HG03060 (cell line): ENCODE measurements around the gene MS4A8.
"Not testable (repeated sequence)": the region's sequence is repeated elsewhere in the genome, so short reads cannot be mapped to it uniquely, and the experiment has no call there.

Experiments used
- ATAC-seq: cut with Tn5 transposase; IDR thresholded peaks from one replicate; pipeline ENCODE4 v1.9.1; 2021; ENCODE audit warnings: low read depth, moderate number of reproducible peaks; ENCODE audit not compliant: unreplicated experiment

MS4A8 gene

DNA sequence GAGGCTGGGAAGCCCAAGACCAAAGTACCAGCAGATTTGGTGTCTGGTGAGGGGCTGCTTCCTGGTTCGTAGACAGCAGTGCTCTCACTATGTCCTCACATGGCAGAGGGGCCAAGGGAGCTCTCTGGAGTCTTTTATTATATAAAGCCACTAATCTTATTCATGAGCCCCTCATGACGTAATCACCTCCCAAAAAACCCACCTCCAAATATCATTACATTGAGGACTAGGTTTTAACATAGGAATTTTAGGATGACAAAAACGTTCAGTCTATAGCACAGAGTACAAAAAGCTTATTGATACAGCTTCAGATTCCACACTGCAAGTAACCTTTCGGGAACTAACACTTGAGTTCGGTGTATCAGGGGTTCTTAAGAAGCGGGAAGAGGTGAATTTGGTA, 21.0 kb downstream of the MS4A8 start:
- no peak for ATAC-seq

DNA sequence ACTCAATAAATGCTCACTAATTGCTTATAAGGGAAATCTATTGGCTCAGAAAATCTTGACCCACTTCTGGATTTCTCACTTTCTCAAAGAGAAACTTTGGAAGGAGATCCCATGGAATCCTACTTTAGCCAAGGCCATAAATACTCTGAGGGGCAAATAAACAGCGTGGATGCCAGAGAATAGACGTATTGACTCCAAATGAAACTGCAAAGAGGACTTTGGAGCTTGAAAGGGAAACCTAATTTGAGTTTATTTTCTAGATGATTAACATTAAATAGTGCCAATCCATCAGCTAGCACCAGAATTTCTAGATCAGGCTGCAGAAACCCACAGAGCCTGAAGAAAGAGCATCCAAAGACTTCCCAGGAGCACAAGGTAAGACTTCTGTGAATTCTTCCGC, 25.0 kb downstream of the MS4A8 start, which contains the start of gene MS4A18:
Gene MS4A18, plus strand, starts transcription at position 301 of the 400 bp plus-strand sequence.
- no peak for ATAC-seq

DNA sequence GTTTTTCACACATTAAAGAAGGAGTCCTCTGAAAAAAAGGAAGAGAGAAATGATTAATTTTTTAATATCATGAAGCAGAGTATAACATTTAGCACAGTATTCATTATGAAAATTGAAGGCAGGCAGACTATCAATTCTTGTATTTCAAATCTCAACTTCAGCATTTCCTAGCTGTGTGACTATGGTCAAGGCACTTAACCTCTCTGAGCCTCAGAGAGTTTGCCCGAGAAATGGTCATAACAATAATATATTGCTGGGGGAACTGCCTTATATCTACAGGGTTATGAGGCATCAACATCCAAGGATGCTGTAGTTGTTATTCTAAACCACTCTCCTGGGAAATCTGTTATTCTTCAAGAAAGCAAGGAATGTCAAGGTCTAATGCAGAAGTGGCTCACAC, 26.2 kb downstream of the MS4A8 start:
- no peak for ATAC-seq

DNA sequence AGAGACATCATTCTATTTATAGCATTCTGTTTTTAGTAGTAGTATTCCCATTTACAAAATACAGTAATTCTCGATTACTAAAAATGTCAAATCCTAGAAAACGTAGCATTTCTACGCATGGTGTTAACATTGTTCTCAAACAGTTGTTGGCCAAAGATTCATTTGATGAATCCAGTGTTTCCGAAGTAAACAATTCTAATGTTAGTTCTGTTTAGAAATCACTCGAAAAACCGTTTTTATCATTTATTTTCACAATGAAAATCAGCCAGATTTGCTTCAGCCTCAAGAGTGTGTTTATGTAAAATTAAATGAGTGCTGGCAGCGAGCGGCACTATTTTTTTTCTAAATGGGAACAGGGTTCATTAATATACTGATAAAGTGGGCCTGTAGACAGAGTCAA, 32.2 kb downstream of the MS4A8 start:
- no peak for ATAC-seq

DNA sequence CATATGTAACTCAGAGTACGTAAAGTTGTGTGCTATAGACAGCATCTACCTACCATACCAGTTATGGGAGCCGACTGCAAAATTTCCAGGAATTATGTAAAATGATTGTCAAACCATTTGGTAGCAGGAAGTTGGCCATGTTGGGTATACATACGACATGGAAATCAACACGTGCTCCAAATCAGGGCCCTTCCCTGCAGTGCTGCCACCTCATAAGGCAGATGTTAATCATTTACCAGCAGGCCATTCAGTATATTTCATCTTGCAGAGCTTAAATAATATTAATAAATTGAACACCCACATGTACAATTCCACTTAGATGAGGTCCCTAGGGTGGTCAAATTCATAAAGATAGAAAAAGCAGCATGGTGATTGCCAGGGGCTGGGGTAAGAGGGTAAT, 34.9 kb downstream of the MS4A8 start:
- ATAC-seq = no peak

DNA sequence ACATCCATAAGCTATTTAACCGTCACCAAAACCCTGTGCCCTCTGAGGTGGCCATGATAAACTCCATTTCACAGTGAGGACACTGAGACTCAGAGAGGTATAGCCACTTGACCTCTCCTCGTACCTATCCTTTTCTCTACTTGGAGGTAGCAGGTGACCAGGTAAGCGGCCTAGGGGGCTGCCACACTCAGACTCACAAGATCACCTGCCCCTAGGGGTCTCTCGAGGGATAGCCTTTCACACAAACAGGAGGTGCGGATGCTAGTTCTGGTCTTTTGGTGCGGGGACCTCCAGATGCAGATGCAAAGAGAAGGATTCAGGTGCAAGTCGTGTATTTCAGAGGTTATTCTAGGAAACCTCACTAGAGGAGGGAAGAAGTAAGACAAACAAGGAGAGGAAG, 39.7 kb downstream of the MS4A8 start:
- ATAC-seq = no peak

DNA sequence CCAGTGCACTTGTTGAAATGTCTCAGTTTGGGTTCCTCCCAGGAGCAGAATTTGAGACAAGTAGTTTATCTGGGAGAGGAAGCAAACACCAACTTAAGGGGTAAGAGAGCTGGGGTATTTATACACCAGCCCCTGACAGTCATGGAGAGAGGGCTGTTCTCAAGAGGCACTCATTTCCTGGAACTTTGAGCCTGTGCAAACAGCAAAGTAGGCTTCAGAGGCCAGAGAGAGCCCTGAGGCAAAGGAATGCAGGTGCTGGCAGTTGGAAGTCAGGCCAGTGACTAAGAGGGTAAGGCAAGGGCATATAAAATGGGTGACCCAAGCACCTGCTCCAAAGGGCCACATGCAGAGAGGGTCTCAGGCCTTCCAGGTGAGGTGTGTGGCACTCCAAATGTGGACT, 41.2 kb downstream of the MS4A8 start:
- no peak for ATAC-seq

DNA sequence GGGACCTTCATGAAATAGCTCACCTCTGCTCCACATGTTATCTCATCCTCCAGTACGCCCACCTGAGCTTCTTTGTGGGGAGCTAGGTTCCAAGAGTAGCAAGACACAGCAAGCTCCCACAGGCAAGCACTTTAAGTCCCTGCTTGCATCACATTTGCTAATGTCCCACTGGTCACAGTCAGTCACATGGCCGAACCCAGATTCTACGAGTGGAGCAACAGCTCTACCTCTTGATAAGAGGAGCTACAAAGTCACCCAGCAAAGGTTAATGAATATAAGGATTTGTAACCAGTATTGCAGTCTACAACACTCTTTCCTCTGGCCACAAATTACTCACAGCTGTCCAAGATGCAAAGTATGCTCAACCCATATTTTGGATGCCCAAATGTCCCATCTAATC, 42.0 kb downstream of the MS4A8 start:
- ATAC-seq = no peak

DNA sequence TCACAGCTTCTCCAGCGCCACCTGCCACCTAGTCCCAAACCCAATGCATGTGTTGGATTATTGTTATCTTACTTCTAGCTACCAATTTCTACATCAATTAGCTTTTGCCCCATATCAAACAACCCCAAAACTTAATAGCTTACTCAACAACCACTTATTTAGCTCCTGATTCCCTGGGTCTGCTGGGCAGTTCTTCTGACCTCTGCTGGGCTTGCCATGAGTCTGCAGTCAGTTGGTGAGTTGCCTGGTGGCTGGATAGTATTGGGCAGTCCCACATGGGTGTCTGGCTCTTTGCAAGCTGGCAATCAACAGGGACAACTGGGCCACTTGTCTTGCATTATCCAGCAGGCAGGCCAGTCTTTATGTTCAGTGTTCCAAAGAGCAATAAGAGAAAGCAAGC, 43.6 kb downstream of the MS4A8 start:
- ATAC-seq = no peak

DNA sequence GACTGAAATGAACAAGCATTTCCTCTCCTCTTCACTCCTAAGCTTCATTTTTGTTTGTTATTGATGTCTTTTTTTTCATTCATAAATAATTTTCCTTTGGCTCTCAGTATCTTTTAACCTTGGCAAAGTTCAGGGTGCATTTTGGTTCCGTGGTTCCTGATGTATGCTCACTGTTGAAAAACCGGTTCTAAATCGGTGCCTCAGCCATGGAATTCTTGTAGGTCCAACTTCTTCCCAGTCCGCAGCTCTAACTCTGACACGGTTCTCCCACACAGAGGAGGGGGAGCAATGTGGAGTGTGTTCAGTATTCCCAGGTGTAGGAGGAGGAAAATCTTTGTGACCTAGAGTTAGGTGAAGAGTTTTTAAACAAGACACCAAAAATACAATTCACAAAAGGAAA, 44.7 kb downstream of the MS4A8 start:
- ATAC-seq = no peak

DNA sequence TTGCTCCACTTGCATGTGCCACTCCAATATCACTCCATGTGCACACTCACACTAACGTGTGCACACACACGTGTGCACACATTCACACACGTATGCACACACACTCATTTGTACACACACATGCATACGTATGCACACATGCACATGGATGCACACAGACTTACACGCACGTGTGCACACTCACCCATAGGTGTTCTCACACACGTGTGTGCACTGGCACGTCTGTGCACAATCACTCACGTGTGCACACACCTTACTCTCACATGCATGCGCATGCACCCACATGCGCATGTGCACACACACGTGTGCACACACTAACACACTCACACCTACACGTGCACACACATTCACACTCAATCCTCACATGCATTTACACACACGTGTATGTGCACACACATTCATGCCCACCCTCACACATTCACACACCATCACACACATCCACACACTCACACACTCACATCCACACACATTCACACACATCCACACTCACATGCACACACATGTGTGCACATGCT, 48.0 kb downstream of the MS4A8 start:
- no peak for ATAC-seq

DNA sequence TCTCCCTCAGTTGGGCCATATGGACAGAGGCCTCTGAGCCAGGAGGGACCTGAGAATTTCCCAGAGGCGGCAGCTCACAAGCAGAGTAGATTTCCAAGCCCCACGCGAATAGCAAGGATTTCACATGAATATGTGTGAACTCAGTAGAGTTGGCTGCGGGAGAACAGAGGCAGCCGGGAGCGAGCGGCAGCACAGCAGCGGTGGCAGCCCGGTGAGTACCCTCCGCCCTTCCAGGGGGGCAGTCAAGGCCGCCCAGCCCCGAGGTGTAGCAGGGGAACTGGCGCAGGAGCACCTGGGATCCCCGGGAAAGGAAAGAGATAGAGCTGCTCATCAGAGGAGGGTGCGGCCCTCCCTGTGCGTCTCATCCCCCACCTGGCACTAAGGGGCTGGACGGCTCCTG, 48.8 kb downstream of the MS4A8 start:
- ATAC-seq = no peak

DNA sequence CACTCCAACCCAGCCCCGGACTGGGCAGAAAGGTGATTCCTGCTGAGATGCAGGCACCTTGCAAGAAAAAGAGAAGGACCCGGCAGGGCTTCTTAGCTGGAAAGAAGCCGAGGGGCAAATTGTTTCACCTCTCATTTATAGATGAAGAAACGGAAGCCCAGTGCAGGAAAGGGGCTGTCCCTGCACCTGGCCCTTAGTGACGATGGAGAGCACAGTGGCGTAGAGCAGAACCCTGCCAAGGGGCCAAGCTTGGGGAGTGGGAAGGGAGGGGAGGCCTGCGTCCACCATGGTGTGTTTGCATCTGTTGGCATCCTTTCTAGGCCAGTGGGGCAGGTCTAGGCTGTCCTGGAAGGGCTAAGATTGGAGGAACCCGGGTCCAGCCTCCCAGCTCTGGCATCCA, 49.4 kb downstream of the MS4A8 start:
- ATAC-seq = no peak

DNA sequence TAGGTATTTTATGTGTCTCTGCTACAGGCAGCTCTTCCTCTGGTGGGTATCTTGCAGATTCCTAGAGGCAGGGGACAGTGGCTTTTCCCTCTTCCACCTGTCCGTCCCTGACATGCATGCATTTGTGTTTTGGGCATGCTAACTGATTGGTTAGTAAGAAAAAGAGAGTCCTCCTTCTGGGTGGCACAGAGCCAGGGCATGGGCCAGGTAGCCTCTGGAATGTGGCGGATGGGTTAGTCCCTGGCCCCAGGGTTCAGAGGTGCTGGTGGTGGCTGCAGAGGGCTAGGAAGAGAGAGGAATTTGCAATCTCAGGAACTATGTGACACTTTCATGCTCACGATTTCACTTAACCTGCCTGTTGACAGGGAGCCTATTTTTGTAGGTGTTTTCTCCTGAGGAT, 51.5 kb downstream of the MS4A8 start:
- ATAC-seq = no peak

DNA sequence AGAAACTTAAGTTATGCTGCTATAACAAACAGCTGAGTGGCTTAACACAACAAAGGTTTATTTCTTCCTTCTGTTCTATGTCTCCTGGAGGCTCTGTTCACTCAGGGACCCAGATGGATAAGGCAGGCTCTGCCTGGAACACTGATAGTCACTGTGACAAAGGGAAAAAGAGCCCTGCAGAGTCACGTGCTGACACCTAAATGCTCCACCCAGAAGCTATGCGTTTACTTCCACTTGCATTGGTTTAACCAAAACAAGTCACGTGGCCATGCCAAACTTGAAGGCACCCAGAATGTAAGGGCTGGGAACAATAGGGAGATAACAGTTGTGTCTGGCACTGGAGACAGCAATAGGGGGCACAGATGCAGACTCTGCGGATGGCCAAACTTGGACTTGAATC, 53.9 kb downstream of the MS4A8 start:
- ATAC-seq = no peak

DNA sequence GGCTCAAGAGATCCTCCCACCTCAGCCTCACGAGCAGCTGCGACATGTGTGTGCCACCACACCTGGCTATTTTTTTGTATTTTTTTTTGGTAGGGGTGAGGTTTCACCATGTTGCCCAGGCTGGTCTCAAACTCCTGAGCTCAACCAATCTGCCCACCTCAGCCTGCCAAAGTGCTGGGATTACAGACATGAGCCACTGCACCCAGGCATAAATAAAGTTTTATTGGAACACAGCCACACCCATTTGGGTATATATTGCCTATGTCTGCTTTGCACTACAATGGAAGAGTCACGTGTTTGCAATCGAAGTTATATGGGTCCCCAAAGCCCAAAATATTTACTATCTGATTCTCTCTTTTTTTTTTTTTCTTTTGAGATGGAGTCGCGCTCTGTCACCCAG, 55.5 kb downstream of the MS4A8 start:
- no peak for ATAC-seq

DNA sequence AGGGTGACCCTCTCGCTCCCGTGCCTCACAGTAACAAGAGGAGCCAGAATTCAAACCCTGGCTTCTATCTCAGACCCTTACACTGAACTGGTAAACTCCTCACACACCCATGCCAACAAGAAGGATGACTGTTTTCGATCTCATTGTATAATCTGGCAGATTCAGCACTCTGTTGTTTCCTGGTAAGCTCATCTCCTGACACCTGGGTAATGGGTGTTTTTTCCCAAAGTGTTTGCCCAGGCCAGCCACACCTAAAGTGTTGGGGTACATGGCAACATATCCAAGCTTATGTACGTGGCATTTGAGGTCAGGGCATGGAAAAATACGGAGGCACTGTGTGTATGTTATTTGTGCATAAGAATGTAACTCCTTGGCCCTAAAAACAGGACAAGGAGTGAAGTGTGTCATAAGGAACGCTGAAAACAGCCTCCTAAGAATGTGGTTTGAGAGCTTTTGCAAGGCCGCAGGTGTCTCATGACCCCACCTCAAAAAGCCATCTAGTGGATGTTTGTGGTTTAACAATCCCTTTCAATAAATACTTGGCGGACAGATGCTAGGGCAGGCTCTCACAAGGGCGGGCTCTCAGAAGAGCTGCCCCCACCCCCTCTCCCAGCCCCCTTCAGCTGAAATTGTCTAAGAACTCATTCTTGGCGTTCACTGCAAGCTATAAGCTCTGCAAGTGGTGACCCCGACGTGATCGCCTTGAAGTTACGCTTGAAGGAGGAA, 57.1 kb downstream of the MS4A8 start, which contains the start of gene MS4A15:
Gene MS4A15, plus strand, starts transcription at position 561 of the 726 bp plus-strand sequence. CDS start 6,867 bp downstream, outside the sequence.
- ATAC-seq = no peak

DNA sequence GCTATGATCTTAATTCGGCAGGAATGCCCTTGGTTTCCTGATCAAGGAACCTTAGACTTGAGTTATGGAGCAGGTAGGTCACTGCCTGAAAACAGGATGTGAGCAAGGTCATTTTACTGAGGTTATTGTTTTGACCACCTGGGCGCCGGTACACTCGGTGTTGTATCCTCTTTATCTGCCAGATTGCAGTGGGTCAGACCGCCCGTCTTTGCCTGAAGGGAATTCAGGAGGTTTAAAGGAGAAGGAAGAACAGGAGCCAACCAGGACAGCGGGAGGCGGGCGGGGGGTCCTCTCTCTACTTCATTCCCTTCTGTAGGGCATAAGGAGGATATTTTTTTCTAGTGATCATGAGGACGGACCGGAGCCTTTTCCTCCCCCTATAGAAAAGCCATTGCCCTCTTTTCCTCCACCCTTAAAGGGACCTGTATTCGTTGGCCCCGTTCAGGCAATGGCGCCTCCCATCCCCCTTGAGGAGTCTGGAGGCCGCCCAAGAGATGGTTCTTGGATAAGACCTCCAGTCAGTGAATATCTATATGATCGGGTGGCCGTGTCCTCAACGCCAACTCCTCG, 57.9 kb downstream of the MS4A8 start:
- ATAC-seq = no peak

DNA sequence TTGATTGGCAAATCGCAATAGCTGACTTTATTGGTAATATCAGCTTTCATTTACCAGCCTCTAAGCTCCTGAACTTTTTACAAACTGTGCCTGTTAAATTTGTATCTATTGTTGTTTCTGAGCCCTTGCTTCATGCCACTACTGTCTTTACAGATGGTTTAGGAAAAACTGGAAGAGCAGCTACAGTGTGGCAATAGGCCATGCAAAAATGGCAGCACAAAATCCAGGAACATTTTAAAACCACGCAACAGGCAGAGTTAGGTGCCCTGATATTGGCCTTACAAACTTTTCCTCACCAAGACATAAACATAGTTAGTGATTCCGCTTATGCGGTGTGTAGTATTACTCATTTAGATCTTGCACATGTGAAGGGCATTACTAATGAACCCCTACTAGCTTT, 59.3 kb downstream of the MS4A8 start:
- not testable (repeated sequence) for ATAC-seq

DNA sequence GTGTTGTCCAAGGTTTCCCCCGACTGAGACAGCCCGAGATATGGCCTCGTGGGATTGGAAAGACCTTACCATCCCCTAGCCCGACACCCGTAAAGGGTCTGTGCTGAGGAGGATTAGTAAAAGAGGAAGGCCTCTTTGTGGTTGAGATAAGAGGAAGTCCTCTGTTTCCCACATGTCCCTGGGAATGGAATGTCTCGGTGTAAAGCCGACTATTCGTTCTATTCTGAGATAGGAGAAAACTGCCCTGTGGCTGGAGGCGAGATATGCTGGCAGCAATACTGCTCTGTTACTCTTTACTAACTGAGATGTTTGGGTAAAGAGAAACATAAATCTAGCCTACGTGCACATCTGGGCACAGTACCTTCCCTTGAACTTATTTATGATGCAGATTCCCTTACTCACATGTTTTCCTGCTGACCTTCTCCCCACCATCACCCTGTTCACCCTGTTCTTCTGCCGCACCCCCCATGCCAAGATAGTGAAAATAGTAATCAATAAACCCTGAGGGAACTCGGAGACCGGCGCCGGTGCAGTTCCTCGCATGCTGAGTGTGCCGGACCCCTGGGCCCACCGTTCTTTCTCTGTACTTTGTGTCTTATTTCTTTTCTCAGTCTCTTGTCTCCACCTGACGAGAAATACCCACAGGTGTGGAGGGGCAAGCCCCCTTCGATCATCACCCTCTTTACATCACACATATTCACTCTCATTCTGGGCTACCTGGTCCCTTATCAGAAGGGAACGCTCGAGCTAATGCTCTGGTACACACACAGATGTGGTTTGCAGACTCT, 60.2 kb downstream of the MS4A8 start:
- ATAC-seq = not testable (repeated sequence)

DNA sequence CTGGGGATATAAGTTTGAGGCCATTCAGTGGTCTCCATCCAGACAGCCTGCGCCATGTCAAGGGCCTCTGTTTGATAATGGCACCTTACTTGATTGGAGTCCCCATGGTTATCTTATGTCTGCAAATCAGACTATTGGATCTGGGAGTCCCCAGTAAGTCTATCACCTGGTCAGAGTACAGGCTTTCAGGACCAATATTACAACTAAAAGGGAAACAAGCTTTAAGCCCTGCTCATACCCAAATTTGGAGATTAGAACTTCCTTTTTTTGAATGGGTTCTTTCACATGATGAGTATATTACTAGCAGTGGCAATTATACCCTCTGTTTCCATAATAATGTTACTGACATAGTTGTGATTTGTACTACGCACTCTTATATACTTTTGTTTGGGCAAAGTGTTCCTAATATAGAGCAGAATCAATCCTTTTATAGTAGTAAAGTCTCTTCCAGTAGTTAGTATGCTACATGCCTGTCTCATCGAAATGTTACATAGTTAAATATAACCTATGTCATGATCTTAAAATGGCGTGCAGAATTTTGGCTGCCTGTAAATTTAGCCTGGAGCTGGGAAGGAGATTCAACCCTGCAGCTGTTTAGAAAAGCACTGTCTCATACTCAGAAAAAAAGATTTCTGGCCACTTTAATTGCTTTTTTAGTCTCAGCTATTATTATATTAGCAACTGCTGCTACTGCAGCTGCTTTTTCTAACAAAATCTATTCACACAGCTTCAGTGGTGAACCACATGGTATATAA, 62.2 kb downstream of the MS4A8 start:
- no peak for ATAC-seq
